K562 (cell line): ENCODE data around the gene KATNB1.

ENCODE experiments used
- HNRNPLL ChIP-seq: fragments of 200-400 bp; formaldehyde crosslinking; IDR thresholded peaks from 2 replicates; pipeline ENCODE4 v1.6.1; 2017; ENCODE audit warnings: low read length, low read depth, mild to moderate bottlenecking; ENCODE audit not compliant: poor library complexity, severe bottlenecking
- JUND ChIP-seq, 2 experiments: IDR thresholded peaks; 2 replicates in 1 of 2; 3 replicates in 1 of 2; pipeline ENCODE4 v1.6.1; 2011; ENCODE audit warnings: borderline replicate concordance in 2 of 2, low read depth in 2 of 2, low read length in 2 of 2, improper control_type of control experiment in 1 of 2, missing biosample characterization in 1 of 2, missing genetic modification characterization in 1 of 2, missing genetic modification reagents in 1 of 2
- PYGO2 ChIP-seq: fragments of 450-650 bp; IDR thresholded peaks from 2 replicates; pipeline ENCODE4 v1.6.1; 2016; ENCODE audit warnings: mild to moderate bottlenecking, missing genetic modification characterization, moderate library complexity, missing compliant biosample characterization
- U2AF1 ChIP-seq: fragments of 200-400 bp; formaldehyde crosslinking; optimal IDR thresholded peaks from 2 replicates; pipeline ENCODE3; 2017; ENCODE audit warnings: mild to moderate bottlenecking, low read depth, low read length, moderate library complexity

DNA sequence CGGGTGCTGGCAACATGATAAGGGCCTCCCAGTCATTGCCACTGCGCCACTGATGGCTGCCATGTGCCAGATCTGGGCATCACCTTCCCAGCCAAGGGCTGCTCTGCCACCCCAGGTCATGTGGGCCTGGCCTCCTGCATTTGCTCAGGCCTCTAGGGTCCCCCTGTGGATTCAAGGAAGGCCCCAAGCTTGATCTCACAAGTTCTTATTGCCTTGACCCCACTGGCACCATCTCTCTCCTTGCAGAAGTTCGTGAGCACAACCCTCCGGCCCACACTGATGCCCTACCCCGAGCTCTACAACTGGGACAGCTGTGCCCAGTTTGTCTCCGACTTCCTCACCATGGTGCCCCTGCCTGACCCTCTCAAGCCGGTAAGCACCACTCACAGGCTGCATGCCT, 35.7 kb upstream of the KATNB1 start:
- no peak for TF ChIP-seq U2AF1
- TF ChIP-seq JUND (IDR thresholded peaks at IDR 0.05; ENCODE audit: borderline replicate concordance, low read depth, low read length): no peak
- no peak for TF ChIP-seq JUND (tag; IDR thresholded peaks at IDR 0.05; ENCODE audit: borderline replicate concordance, low read depth, low read length)
- no peak for TF ChIP-seq HNRNPLL
- no peak for TF ChIP-seq PYGO2
